A673 (cell line): Measurements from ENCODE around the gene PDE10A. TPM values are rescaled to one million over a fixed set of nuclear protein-coding genes. Genes with fewer than 3 reads are reported as not detected.

ENCODE experiments used
- BruUV-seq: library from RNA; stranded (reverse); fragments of 400-500 nt; replicated peaks from 2 replicates; lab custom pipeline; 2021; lab: Mats Ljungman, UMichigan
- CTCF ChIA-PET: fragments of 300-600 bp; sonication (Branson Sonifier 250); formaldehyde crosslinking; loops from one replicate; lab custom pipeline; 2022; ENCODE audit warnings: antibody characterized with exemption; lab: Charles Lee
- POLR2A ChIA-PET: fragments of 300-600 bp; sonication (Branson Sonifier 250); formaldehyde crosslinking; loops from one replicate; lab custom pipeline; 2022; ENCODE audit warnings: antibody characterized with exemption; ENCODE audit not compliant: low non-redundant PET; lab: Charles Lee
- DNase-seq: peaks from one replicate; pipeline ENCODE4 v3.0.0-alpha.2; 2015; ENCODE audit warnings: low spot score
- H3K27ac ChIP-seq: fragments of 200-600 bp; sonication (generic); 2 replicates; pipeline ENCODE4 v1.5.1; 2016; ENCODE audit warnings: mixed run types, low read depth, mild to moderate bottlenecking, mixed read lengths, antibody characterized with exemption, low read length; ENCODE audit not compliant: poor library complexity, severe bottlenecking
- H3K27me3 ChIP-seq: fragments of 200-600 bp; sonication (generic); replicated peaks from 2 replicates; pipeline ENCODE4 v1.6.1; 2017; ENCODE audit warnings: mixed run types, low read depth, mild to moderate bottlenecking, mixed read lengths, antibody characterized with exemption, low read length; ENCODE audit not compliant: insufficient read depth, poor library complexity
- H3K36me3 ChIP-seq: fragments of 200-600 bp; sonication (generic); 2 replicates; pipeline ENCODE4 v1.6.1; 2016; ENCODE audit warnings: mixed run types, mild to moderate bottlenecking, mixed read lengths, antibody characterized with exemption, low read length; ENCODE audit not compliant: insufficient read depth, poor library complexity, severe bottlenecking
- H3K4me1 ChIP-seq: fragments of 200-600 bp; sonication (generic); 2 replicates; pipeline ENCODE4 v1.6.1; 2017; ENCODE audit warnings: mixed run types, mild to moderate bottlenecking, mixed read lengths, antibody characterized with exemption, low read length; ENCODE audit not compliant: insufficient read depth, poor library complexity, severe bottlenecking
- H3K4me3 ChIP-seq: fragments of 200-600 bp; sonication (generic); 2 replicates; pipeline ENCODE4 v1.5.1; 2016; ENCODE audit warnings: low read depth, mixed run types, mild to moderate bottlenecking, mixed read lengths, low read length; ENCODE audit not compliant: poor library complexity, severe bottlenecking
- H3K9me3 ChIP-seq: fragments of 200-600 bp; sonication (generic); 2 replicates; pipeline ENCODE4 v1.6.1; 2016; ENCODE audit warnings: mixed run types, low read depth, mild to moderate bottlenecking, mixed read lengths, antibody characterized with exemption, low read length; ENCODE audit not compliant: poor library complexity, severe bottlenecking
- CTCF ChIP-seq: fragments of 300-800, 200-600 bp; sonication (generic); conservative IDR thresholded peaks from 2 replicates; pipeline ENCODE4 v1.5.1; 2017; ENCODE audit warnings: low read depth, mild to moderate bottlenecking, antibody characterized with exemption, low read length, moderate library complexity, mixed read lengths
- EZH2 ChIP-seq: fragments of 200-600 bp; sonication (generic); IDR thresholded peaks from 2 replicates; pipeline ENCODE4 v1.6.1; 2017; ENCODE audit warnings: borderline replicate concordance, low read depth, mild to moderate bottlenecking, mixed read lengths, antibody characterized with exemption, low read length; ENCODE audit not compliant: poor library complexity, severe bottlenecking
- intact Hi-C: fragments of 100-400 bp; cut with micrococcal nuclease; formaldehyde crosslinking; loops from one replicate; pipeline ENCODE4 v1.10.0; 2022; ENCODE audit not compliant: unreplicated experiment
- total RNA-seq: library from RNA; stranded (reverse); gene quantifications from 2 replicates; pipeline ENCODE4 v1.2.3, GENCODE V29; 2021

The PDE10A gene
- total RNA-seq, 1 experiment from 2014 or later, result 2.3 TPM

- Histone ChIP-seq H3K27ac (no peak overlapping the region), H3K4me1 (no peaks in the 10 kb centered on the region), H3K4me3 (no peak overlapping the region), H3K36me3 (no peaks in the 10 kb centered on the region), H3K9me3 (no peaks in the 10 kb centered on the region), H3K27me3 (no peaks in the 10 kb centered on the region)
- BruUV-seq, result no TSS peak
- ChIA-PET CTCF (no interaction called here), POLR2A (no interaction called here)
- TF ChIP-seq CTCF (no peak), EZH2 (no peak)
- intact Hi-C loops, result loop anchor here (10.0 kb wide), 1 partner anchor 273 kb away; no protein-coding TSS in a partner anchor
- no peak for DNase-seq
Measured at GRCh38 chr6:165451838-165452237, 211.2 kb downstream of the PDE10A start.

DNA sequence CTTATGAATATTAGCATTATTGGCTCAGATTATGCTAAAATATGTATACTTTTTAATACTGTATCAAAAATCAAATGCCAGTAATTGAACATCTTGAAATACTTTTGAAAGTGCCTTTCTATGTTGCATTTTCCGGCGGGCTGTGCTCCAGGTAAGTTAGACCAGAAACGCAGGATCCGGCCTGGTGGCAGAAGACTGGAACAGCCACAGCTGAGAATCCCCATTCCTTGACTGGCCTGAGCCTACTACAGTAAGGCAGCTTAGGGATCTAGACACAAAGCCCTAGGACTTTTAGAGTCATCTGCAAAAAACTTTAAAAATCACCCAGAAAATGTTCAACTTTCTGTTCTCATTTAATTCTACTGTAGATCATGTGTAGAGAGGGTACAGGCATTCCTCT lies 214.8 kb downstream of the PDE10A start:
- POLR2A ChIA-PET, result no interaction called here
- CTCF ChIA-PET, result no interaction called here
- no peak overlapping the region for H3K4me3 ChIP-seq
- no peaks in the 10 kb centered on the region for H3K9me3 ChIP-seq
- no peaks in the 10 kb centered on the region for H3K4me1 ChIP-seq
- TF ChIP-seq CTCF (no peak), EZH2 (no peak)
- no TSS peak for BruUV-seq
- H3K27ac ChIP-seq, result no peak overlapping the region
- no peaks in the 10 kb centered on the region for H3K27me3 ChIP-seq
- DNase-seq, result no peak
- H3K36me3 ChIP-seq, result no peaks in the 10 kb centered on the region
- intact Hi-C loops, result no loop called here

GRCh38 chr6:165447141-165447540 lies 215.9 kb downstream of the PDE10A start:
- no peaks in the 10 kb centered on the region for H3K27me3 ChIP-seq
- CTCF ChIA-PET, result no interaction called here
- H3K4me1 ChIP-seq, result no peaks in the 10 kb centered on the region
- TF ChIP-seq EZH2 (no peak), CTCF (no peak)
- DNase-seq, result no peak
- intact Hi-C loops, result no loop called here
- BruUV-seq, result no TSS peak
- no peaks in the 10 kb centered on the region for H3K36me3 ChIP-seq
- no peak overlapping the region for H3K27ac ChIP-seq
- H3K4me3 ChIP-seq, result no peak overlapping the region
- H3K9me3 ChIP-seq, result no peaks in the 10 kb centered on the region
- POLR2A ChIA-PET, result no interaction called here
